H1 (cell line): ENCODE measurements around the gene FN3KRP. TPM values are rescaled to one million over a fixed set of nuclear protein-coding genes. Genes with fewer than 3 reads are reported as not detected.

Experiments used
- CTCF ChIA-PET: fragments of 300-600 bp; sonication (Branson Sonifier 250); formaldehyde crosslinking; loops from one replicate; lab custom pipeline; 2021; ENCODE audit not compliant: partially characterized antibody; lab: Charles Lee
- POLR2A ChIA-PET: fragments of 300-600 bp; sonication (Branson Sonifier 250); formaldehyde crosslinking; loops from one replicate; lab custom pipeline; 2021; ENCODE audit warnings: inconsistent platforms; ENCODE audit not compliant: partially characterized antibody; lab: Charles Lee
- DNase-seq, 2 experiments: peaks; one replicate each; pipeline versions ENCODE4 v3.0.0 to v3.0.0-alpha.2; 2010 to 2022; ENCODE audit warnings: low spot score in 2 of 2, low read depth in 1 of 2, mixed read lengths in 1 of 2
- FAIRE-seq: peaks from 2 replicates; lab custom pipeline; 2011; peaks lifted over from hg19 to GRCh38; lab: Jason Lieb, UNC
- H2AFZ ChIP-seq: 2 replicates; pipeline ENCODE4 v1.8.1; 2012; ENCODE audit warnings: low read length, inconsistent platforms
- H2AK5ac ChIP-seq: 2 replicates; pipeline ENCODE4 v1.6.1; 2013; ENCODE audit warnings: low read depth, low read length
- H2BK120ac ChIP-seq: replicated peaks from 2 replicates; pipeline ENCODE3; 2013; ENCODE audit warnings: low read depth, low read length, inconsistent platforms
- H2BK12ac ChIP-seq: 2 replicates; pipeline ENCODE4 v1.6.1; 2013; ENCODE audit warnings: low read depth, low read length
- H2BK15ac ChIP-seq: 2 replicates; pipeline ENCODE4 v1.6.1; 2013; ENCODE audit warnings: low read length
- H2BK20ac ChIP-seq: 2 replicates; pipeline ENCODE4 v1.6.1; 2013; ENCODE audit warnings: low read length
- H2BK5ac ChIP-seq: 2 replicates; pipeline ENCODE4 v1.6.1; 2013; ENCODE audit warnings: low read depth, low read length
- H3K14ac ChIP-seq: 2 replicates; pipeline ENCODE4 v1.6.1; 2013; ENCODE audit warnings: inconsistent platforms; ENCODE audit not compliant: insufficient read length
- H3K18ac ChIP-seq: 2 replicates; pipeline ENCODE4 v1.6.1; 2013; ENCODE audit warnings: low read length; ENCODE audit errors: extremely low read depth
- H3K23ac ChIP-seq: 2 replicates; pipeline ENCODE4 v1.6.1; 2013; ENCODE audit warnings: inconsistent platforms; ENCODE audit not compliant: insufficient read length
- H3K23me2 ChIP-seq: 2 replicates; pipeline ENCODE4 v1.6.1; 2013; ENCODE audit warnings: low read depth, low read length
- H3K27ac ChIP-seq: 2 replicates; pipeline ENCODE4 v1.6.1; 2011; ENCODE audit warnings: low read depth, low read length, inconsistent platforms
- H3K27me3 ChIP-seq, 4 experiments: replicated peaks in 1 of 4; 1 replicate in 1 of 4; 2 replicates in 3 of 4; pipeline versions ENCODE4 v1.6.1 to v1.8.1; 2011 to 2013; ENCODE audit warnings: low read length in 3 of 4, mild to moderate bottlenecking in 3 of 4, inconsistent platforms in 2 of 4, mixed read lengths in 2 of 4, moderate library complexity in 1 of 4; ENCODE audit not compliant: control insufficient read depth in 3 of 4, insufficient read depth in 3 of 4; ENCODE audit errors: extremely low read depth in 1 of 4
- H3K36me3 ChIP-seq, 4 experiments: 2 replicates each; pipeline versions ENCODE4 v1.6.1 to v1.8.1; 2011 to 2013; ENCODE audit warnings: mild to moderate bottlenecking in 4 of 4, low read length in 3 of 4, moderate library complexity in 2 of 4, control low read depth in 1 of 4, inconsistent platforms in 1 of 4; ENCODE audit not compliant: insufficient read depth in 4 of 4, control insufficient read depth in 2 of 4
- H3K4ac ChIP-seq: replicated peaks from 2 replicates; pipeline ENCODE3; 2013; ENCODE audit warnings: low read length, low read depth, mixed read lengths, inconsistent platforms; ENCODE audit not compliant: insufficient read length
- H3K4me1 ChIP-seq, 4 experiments: replicated peaks in 1 of 4; 1 replicate in 1 of 4; 2 replicates in 3 of 4; pipeline versions ENCODE4 v1.6.1 to v1.8.1; 2011 to 2013; ENCODE audit warnings: low read length in 3 of 4, inconsistent platforms in 2 of 4, mixed read lengths in 1 of 4; ENCODE audit not compliant: insufficient read depth in 4 of 4, control insufficient read depth in 3 of 4
- H3K4me2 ChIP-seq, 2 experiments: 2 replicates each; pipeline versions ENCODE4 v1.6.1 to v1.8.1; 2011 to 2013; ENCODE audit warnings: low read depth in 2 of 2, low read length in 2 of 2, control low read depth in 1 of 2, inconsistent platforms in 1 of 2, mild to moderate bottlenecking in 1 of 2; ENCODE audit not compliant: insufficient read depth in 1 of 2
- H3K4me3 ChIP-seq, 4 experiments: fragments of 200-600, 300-600 bp in 1 of 4; sonication (generic), shearing (Covaris generic), sonication (Bioruptor Twin) in 1 of 4; 2 replicates each; pipeline versions ENCODE4 v1.5.1 to v1.8.1; 2011 to 2016; ENCODE audit warnings: low read length in 4 of 4, low read depth in 3 of 4, control low read depth in 2 of 4, inconsistent platforms in 2 of 4, mild to moderate bottlenecking in 2 of 4, mixed read lengths in 1 of 4, moderate library complexity in 1 of 4; ENCODE audit not compliant: insufficient read depth in 2 of 4; ENCODE audit errors: extremely low read depth in 1 of 4
- H3K56ac ChIP-seq: replicated peaks from 2 replicates; pipeline ENCODE3; 2013; ENCODE audit warnings: low read depth, mild to moderate bottlenecking, mixed read lengths, low read length, inconsistent platforms; ENCODE audit not compliant: insufficient read length
- H3K79me1 ChIP-seq: 2 replicates; pipeline ENCODE4 v1.6.1; 2013; ENCODE audit warnings: low read depth, low read length, control low read depth
- H3K79me2 ChIP-seq, 2 experiments: 2 replicates each; pipeline versions ENCODE4 v1.6.1 to v1.8.1; 2012 to 2013; ENCODE audit warnings: low read length in 2 of 2, mild to moderate bottlenecking in 2 of 2, inconsistent platforms in 1 of 2; ENCODE audit not compliant: insufficient read depth in 2 of 2, control insufficient read depth in 1 of 2
- H3K9ac ChIP-seq, 4 experiments: replicated peaks in 1 of 4; 1 replicate in 1 of 4; 2 replicates in 3 of 4; pipeline versions ENCODE4 v1.6.1 to v1.8.1; 2011 to 2013; ENCODE audit warnings: low read depth in 3 of 4, low read length in 3 of 4, control low read depth in 2 of 4, mild to moderate bottlenecking in 2 of 4, moderate library complexity in 2 of 4, inconsistent platforms in 1 of 4; ENCODE audit errors: extremely low read depth in 1 of 4
- H3K9me3 ChIP-seq, 2 experiments: 2 replicates each; pipeline versions ENCODE4 v1.6.1 to v1.8.1; 2012 to 2013; ENCODE audit warnings: mild to moderate bottlenecking in 2 of 2, moderate library complexity in 2 of 2, control low read depth in 1 of 2, inconsistent platforms in 1 of 2, low read depth in 1 of 2, low read length in 1 of 2, mixed read lengths in 1 of 2; ENCODE audit not compliant: insufficient read depth in 2 of 2
- H4K20me1 ChIP-seq, 2 experiments: replicated peaks in 1 of 2; 2 replicates each; pipeline versions ENCODE3 to v1.8.1; 2011 to 2013; ENCODE audit warnings: inconsistent platforms in 2 of 2, low read length in 2 of 2, mild to moderate bottlenecking in 1 of 2; ENCODE audit not compliant: insufficient read depth in 2 of 2, control insufficient read depth in 1 of 2
- H4K5ac ChIP-seq: 2 replicates; pipeline ENCODE4 v1.6.1; 2013; ENCODE audit warnings: low read length, low read depth, mixed read lengths, inconsistent platforms; ENCODE audit not compliant: insufficient read length
- H4K8ac ChIP-seq: 2 replicates; pipeline ENCODE4 v1.8.0; 2013; ENCODE audit warnings: mild to moderate bottlenecking, moderate library complexity, low read length, inconsistent platforms; ENCODE audit not compliant: insufficient read depth; ENCODE audit errors: extremely low read depth
- H4K91ac ChIP-seq: replicated peaks from 2 replicates; pipeline ENCODE3; 2013; ENCODE audit warnings: low read length, mixed read lengths, inconsistent platforms; ENCODE audit not compliant: insufficient read length
- BRCA1 ChIP-seq: IDR thresholded peaks from 2 replicates; pipeline ENCODE4 v1.6.1; 2012; ENCODE audit warnings: low read depth, low read length, improper control_type of control experiment
- CHD2 ChIP-seq: IDR thresholded peaks from 2 replicates; pipeline ENCODE4 v1.6.1; 2012; ENCODE audit warnings: low read length, improper control_type of control experiment
- EP300 ChIP-seq, 2 experiments: IDR thresholded peaks; 1 replicate in 1 of 2; 2 replicates in 1 of 2; pipeline ENCODE4 v1.6.1; 2011 to 2012; ENCODE audit warnings: low read depth in 2 of 2, low read length in 2 of 2, mild to moderate bottlenecking in 2 of 2, borderline replicate concordance in 1 of 2, inconsistent platforms in 1 of 2, moderate library complexity in 1 of 2
- JUN ChIP-seq: IDR thresholded peaks from 2 replicates; pipeline ENCODE4 v1.6.1; 2011; ENCODE audit warnings: low read depth, mild to moderate bottlenecking, improper control_type of control experiment, low read length
- PHF8 ChIP-seq: fragments of 200-600 bp; sonication (generic); conservative IDR thresholded peaks from 2 replicates; pipeline ENCODE4 v1.7.1; 2012; ENCODE audit warnings: low read depth, mild to moderate bottlenecking, inconsistent platforms, low read length, moderate library complexity
- SP1 ChIP-seq: IDR thresholded peaks from 2 replicates; pipeline ENCODE4 v1.6.1; 2011; ENCODE audit warnings: low read depth, low read length
- SP4 ChIP-seq: IDR thresholded peaks from 2 replicates; pipeline ENCODE4 v1.6.1; 2012; ENCODE audit warnings: low read length, inconsistent platforms
- SRF ChIP-seq: IDR thresholded peaks from 2 replicates; pipeline ENCODE4 v1.6.1; 2011; ENCODE audit warnings: mild to moderate bottlenecking, low read depth, low read length, moderate library complexity
- TAF1 ChIP-seq: IDR thresholded peaks from 2 replicates; pipeline ENCODE4 v1.6.1; 2011; ENCODE audit warnings: mild to moderate bottlenecking, low read depth, low read length
- TAF7 ChIP-seq: optimal IDR thresholded peaks from 2 replicates; pipeline ENCODE3; 2011; ENCODE audit warnings: low read depth, mild to moderate bottlenecking, inconsistent platforms, low read length, moderate library complexity, borderline replicate concordance
- TEAD4 ChIP-seq: IDR thresholded peaks from 2 replicates; pipeline ENCODE4 v1.6.1; 2012; ENCODE audit warnings: low read depth, low read length, inconsistent platforms, mixed read lengths
- YY1 ChIP-seq: IDR thresholded peaks from 2 replicates; pipeline ENCODE4 v1.6.1; 2011; ENCODE audit warnings: low read depth, mild to moderate bottlenecking, low read length
- WGBS, 2 experiments: shearing (Covaris generic) in 1 of 2; methylation state at CpG; one replicate each; pipeline versions ENCODE4 v1.1.6 to v1.1.7; 2013 to 2015; ENCODE audit warnings: low lambda C conversion rate in 2 of 2, mixed read lengths in 2 of 2, inconsistent platforms in 1 of 2, low coverage in 1 of 2, missing lambda C conversion rate in 1 of 2; ENCODE audit not compliant: insufficient replicate concordance in 2 of 2, insufficient coverage in 1 of 2, insufficient read length in 1 of 2; ENCODE audit errors: extremely low coverage in 1 of 2, missing lambda C conversion rate in 1 of 2; 5-methylcytosine and 5-hydroxymethylcytosine counted together
- polyA plus RNA-seq, 7 experiments: library from polyadenylated mRNA; depleted of rRNA in 3 of 7; stranded (reverse) in 5 of 7; unstranded in 2 of 7; fragments of >200 nt in 5 of 7; fragments of 200-250 nt in 2 of 7; gene quantifications; 1 replicate in 5 of 7; 2 replicates in 1 of 7; 4 replicates in 1 of 7; pipeline versions ENCODE4 v1.2.1 to v1.2.3, GENCODE V29; 2011 to 2013; ENCODE audit warnings: missing spikeins in 2 of 7, mixed read lengths in 2 of 7
- total RNA-seq: library from RNA; stranded (reverse); fragmentation: NEBNext Ultra II Directional; extraction: Animal tissue kit (Norgen Biotek cat#: 25700); gene quantifications from 2 replicates; pipeline ENCODE4 v1.2.1, GENCODE V29; 2021
- TF ChIP-seq, protein P1 (sequence below): IDR thresholded peaks from 2 replicates; pipeline ENCODE4 v1.6.1; 2011; ENCODE audit warnings: low read depth, mild to moderate bottlenecking, low read length; ENCODE audit not compliant: insufficient read depth
- TF ChIP-seq, protein P2 (sequence below): IDR thresholded peaks from 2 replicates; pipeline ENCODE4 v1.6.1; 2012; ENCODE audit warnings: inconsistent platforms

Gene FN3KRP
- total and polyA plus RNA-seq, 2 of the 8 experiments (the other 6 are each of a cell fraction or from before 2014, with no cell fraction given), result 18.1 to 21.4 TPM

DNA sequence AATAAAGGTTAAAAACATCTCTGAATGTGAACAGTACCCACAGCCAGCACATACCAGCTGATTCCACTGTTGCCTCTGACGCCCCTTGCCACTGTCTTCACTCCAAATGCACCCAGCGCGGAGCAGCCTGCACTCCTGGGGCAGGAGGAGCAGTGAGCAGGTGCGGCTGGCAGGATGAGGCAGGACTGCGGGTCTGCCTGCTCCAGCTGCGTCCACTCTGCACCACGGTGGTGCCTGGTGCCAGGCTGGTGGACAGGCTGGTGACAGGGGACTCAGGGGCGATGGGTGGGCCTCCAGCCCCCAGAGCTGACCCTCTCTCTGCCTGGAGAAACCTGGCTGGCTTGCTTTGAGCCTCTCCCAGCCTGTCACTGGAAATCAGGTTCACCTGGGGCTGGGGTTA, 27.4 kb upstream of the FN3KRP start:
- no peak overlapping the region for H4K91ac ChIP-seq
- no peak overlapping the region for H3K9ac ChIP-seq
- no peak overlapping the region for H2BK5ac ChIP-seq
- no peaks in the 10 kb centered on the region; a peak in 1 of 7 replicates for H3K4me1 ChIP-seq
- no peak overlapping the region for H3K4me3 ChIP-seq
- H3K23ac ChIP-seq, result no peak overlapping the region
- no peaks in the 10 kb centered on the region; a peak in 1 of 7 replicates for H3K27me3 ChIP-seq
- no peak overlapping the region for H2BK15ac ChIP-seq
- ChIA-PET POLR2A (interaction anchor here (0.7 kb wide), 2 partner anchors 38 to 42 kb away, joined by 3 to 4 read pairs; no protein-coding TSS in a partner anchor), CTCF (interaction anchor here (0.6 to 3.7 kb wide), 10 partner anchors 8 to 295 kb away, joined by 3 to 21 read pairs (median 4); no protein-coding TSS in a partner anchor)
- no peak overlapping the region for H3K14ac ChIP-seq
- H3K56ac ChIP-seq, result no peak overlapping the region
- H3K4ac ChIP-seq, result no peak overlapping the region
- H3K4me2 ChIP-seq, result no peak overlapping the region
- no peak overlapping the region; the same call in 1 of the 2 replicates for H4K8ac ChIP-seq
- DNase-seq (no peak), FAIRE-seq (no peak)
- H2AK5ac ChIP-seq, result no peak overlapping the region
- no peak overlapping the region for H2BK20ac ChIP-seq
- H2AFZ ChIP-seq, result no peak overlapping the region
- H3K9me3 ChIP-seq, result no peaks in the 10 kb centered on the region
- no peak overlapping the region for H2BK12ac ChIP-seq
- WGBS, 2 experiments, result 93% methylated on average over 8 of the region's 8 CpGs; no CpG with 5 or more reads in 1 of the 2 experiments
- H3K36me3 ChIP-seq, result no peaks in the 10 kb centered on the region
- H2BK120ac ChIP-seq, result no peak overlapping the region
- no peak overlapping the region for H4K5ac ChIP-seq
- no peaks in the 10 kb centered on the region for H3K23me2 ChIP-seq
- H3K18ac ChIP-seq, result no peak overlapping the region
- H3K79me2 ChIP-seq, result no peaks in the 10 kb centered on the region
- H3K27ac ChIP-seq, result no peak overlapping the region
- H4K20me1 ChIP-seq, result peaks cover 0 to 1% of the 10 kb centered on the region in 2 experiments
- no peaks in the 10 kb centered on the region for H3K79me1 ChIP-seq
- no peak for TF ChIP-seq PHF8
- TF ChIP-seq TEAD4, result no peak
- no peak for TF ChIP-seq EP300 (IDR thresholded peaks at IDR 0.05; ENCODE audit: borderline replicate concordance in 1 of 2, low read depth in 2 of 2, low read length in 2 of 2)
- no peak for TF ChIP-seq SRF
- no peak for TF ChIP-seq YY1
- TF ChIP-seq, protein P1, sequence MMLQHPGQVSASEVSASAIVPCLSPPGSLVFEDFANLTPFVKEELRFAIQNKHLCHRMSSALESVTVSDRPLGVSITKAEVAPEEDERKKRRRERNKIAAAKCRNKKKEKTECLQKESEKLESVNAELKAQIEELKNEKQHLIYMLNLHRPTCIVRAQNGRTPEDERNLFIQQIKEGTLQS, result no peak
- TF ChIP-seq BRCA1, result no peak
- TF ChIP-seq, protein P2, sequence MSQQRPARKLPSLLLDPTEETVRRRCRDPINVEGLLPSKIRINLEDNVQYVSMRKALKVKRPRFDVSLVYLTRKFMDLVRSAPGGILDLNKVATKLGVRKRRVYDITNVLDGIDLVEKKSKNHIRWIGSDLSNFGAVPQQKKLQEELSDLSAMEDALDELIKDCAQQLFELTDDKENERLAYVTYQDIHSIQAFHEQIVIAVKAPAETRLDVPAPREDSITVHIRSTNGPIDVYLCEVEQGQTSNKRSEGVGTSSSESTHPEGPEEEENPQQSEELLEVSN, result no peak
- TF ChIP-seq TAF7, result no peak
- TF ChIP-seq SP4, result no peak
- no peak for TF ChIP-seq JUN
- no peak for TF ChIP-seq TAF1
- no peak for TF ChIP-seq SP1
- TF ChIP-seq CHD2, result no peak
